HepG2 (cell line): ENCODE results near the gene ZNF48. TPM values are rescaled to one million over a fixed set of nuclear protein-coding genes. Genes with fewer than 3 reads are reported as not detected.

Experiments used
- ARID2 ChIP-seq: sonication (generic); formaldehyde crosslinking; IDR thresholded peaks from 2 replicates; pipeline ENCODE4 v1.8.1; 2022; ENCODE audit warnings: mild to moderate bottlenecking, missing genetic modification reagents, borderline replicate concordance
- ARNT ChIP-seq: fragments of 450-650 bp; IDR thresholded peaks from 2 replicates; pipeline ENCODE4 v1.6.1; 2017
- CBFB ChIP-seq: sonication (generic); formaldehyde crosslinking; IDR thresholded peaks from 2 replicates; pipeline ENCODE4 v1.4.0; 2020; ENCODE audit warnings: missing genetic modification reagents
- CENPT ChIP-seq: sonication (generic); formaldehyde crosslinking; IDR thresholded peaks from 2 replicates; pipeline ENCODE4 v1.8.0; 2022; ENCODE audit warnings: low read depth, mild to moderate bottlenecking, moderate library complexity, missing genetic modification reagents
- CREBL2 ChIP-seq: sonication (generic); formaldehyde crosslinking; IDR thresholded peaks from 2 replicates; pipeline ENCODE4 v1.8.1; 2023; ENCODE audit warnings: missing genetic modification reagents, mild to moderate bottlenecking, borderline replicate concordance
- DMAP1 ChIP-seq: IDR thresholded peaks from 2 replicates; pipeline ENCODE4 v1.6.1; 2016
- FOXK2 ChIP-seq: fragments of 450-650 bp; IDR thresholded peaks from 2 replicates; pipeline ENCODE4 v1.6.1; 2016
- HOXA3 ChIP-seq: sonication (generic); formaldehyde crosslinking; IDR thresholded peaks from 2 replicates; pipeline ENCODE4 v1.5.0; 2020; ENCODE audit warnings: missing genetic modification reagents
- IRF2 ChIP-seq: IDR thresholded peaks from 2 replicates; pipeline ENCODE4 v1.6.1; 2018; ENCODE audit warnings: missing genetic modification reagents, missing compliant biosample characterization
- KLF11 ChIP-seq: IDR thresholded peaks from 2 replicates; pipeline ENCODE4 v1.6.1; 2016; ENCODE audit warnings: missing compliant biosample characterization
- KLF6 ChIP-seq: IDR thresholded peaks from 2 replicates; pipeline ENCODE4 v1.8.0; 2016; ENCODE audit warnings: missing biosample characterization, missing genetic modification reagents
- MED1 ChIP-seq: sonication (generic); formaldehyde crosslinking; IDR thresholded peaks from 2 replicates; pipeline ENCODE4 v1.4.0; 2020; ENCODE audit warnings: missing genetic modification reagents
- MXD1 ChIP-seq: sonication (generic); formaldehyde crosslinking; IDR thresholded peaks from 2 replicates; pipeline ENCODE4 v1.4.0; 2020; ENCODE audit warnings: mild to moderate bottlenecking, missing genetic modification reagents
- NFATC3 ChIP-seq: sonication (generic); formaldehyde crosslinking; IDR thresholded peaks from 2 replicates; pipeline ENCODE4 v1.5.1; 2020; ENCODE audit warnings: mild to moderate bottlenecking, missing genetic modification reagents
- NKX3-1 ChIP-seq: sonication (generic); formaldehyde crosslinking; IDR thresholded peaks from 2 replicates; pipeline ENCODE4 v1.5.0; 2020; ENCODE audit warnings: missing genetic modification reagents
- NONO ChIP-seq, 2 experiments: fragments of 450-650 bp in 1 of 2; sonication (generic) in 1 of 2; formaldehyde crosslinking in 1 of 2; IDR thresholded peaks in 1 of 2; conservative IDR thresholded peaks in 1 of 2; 2 replicates each; pipeline versions ENCODE4 v1.6.1 to v1.8.0; 2017 to 2022; ENCODE audit warnings: mild to moderate bottlenecking in 1 of 2, missing genetic modification reagents in 1 of 2, moderate library complexity in 1 of 2
- RXRB ChIP-seq: IDR thresholded peaks from 2 replicates; pipeline ENCODE4 v1.6.1; 2016; ENCODE audit warnings: borderline replicate concordance, missing genetic modification reagents, missing compliant biosample characterization
- SKI ChIP-seq: fragments of 450-650 bp; IDR thresholded peaks from one replicate; pipeline ENCODE4 v1.6.1; 2018; ENCODE audit warnings: mild to moderate bottlenecking; ENCODE audit not compliant: partially characterized antibody
- SMYD3 ChIP-seq: sonication (generic); formaldehyde crosslinking; IDR thresholded peaks from 2 replicates; pipeline ENCODE4 v1.8.1; 2023; ENCODE audit warnings: mild to moderate bottlenecking, missing genetic modification reagents
- SP140L ChIP-seq: sonication (generic); formaldehyde crosslinking; IDR thresholded peaks from 2 replicates; pipeline ENCODE4 v1.4.0; 2020; ENCODE audit warnings: missing genetic modification reagents, borderline replicate concordance
- SYNCRIP ChIP-seq: fragments of 200-400 bp; formaldehyde crosslinking; IDR thresholded peaks from 2 replicates; pipeline ENCODE4 v1.6.1; 2018; ENCODE audit warnings: mild to moderate bottlenecking, low read depth, low read length; ENCODE audit not compliant: insufficient read depth
- YEATS4 ChIP-seq: sonication (generic); formaldehyde crosslinking; IDR thresholded peaks from 2 replicates; pipeline ENCODE4 v1.4.0; 2020; ENCODE audit warnings: missing genetic modification reagents, borderline replicate concordance
- ZNF20 ChIP-seq: sonication (generic); formaldehyde crosslinking; IDR thresholded peaks from 2 replicates; pipeline ENCODE4 v1.4.0; 2020; ENCODE audit warnings: mild to moderate bottlenecking, moderate library complexity, missing genetic modification reagents
- ZNF264 ChIP-seq: sonication (generic); formaldehyde crosslinking; IDR thresholded peaks from 2 replicates; pipeline ENCODE4 v1.4.0; 2020; ENCODE audit warnings: missing genetic modification reagents
- ZNF296 ChIP-seq: sonication (generic); formaldehyde crosslinking; conservative IDR thresholded peaks from 2 replicates; pipeline ENCODE4 v1.5.0; 2020; ENCODE audit warnings: mild to moderate bottlenecking, missing genetic modification reagents
- ZNF335 ChIP-seq: sonication (generic); formaldehyde crosslinking; IDR thresholded peaks from 2 replicates; pipeline ENCODE4 v1.4.0; 2020; ENCODE audit warnings: missing genetic modification reagents
- ZNF343 ChIP-seq: sonication (generic); formaldehyde crosslinking; IDR thresholded peaks from 2 replicates; pipeline ENCODE4 v1.4.0; 2020; ENCODE audit warnings: mild to moderate bottlenecking, missing genetic modification reagents
- ZNF362 ChIP-seq: sonication (generic); formaldehyde crosslinking; IDR thresholded peaks from 2 replicates; pipeline ENCODE4 v1.4.0; 2020; ENCODE audit warnings: missing genetic modification reagents, mild to moderate bottlenecking, borderline replicate concordance
- ZNF44 ChIP-seq: sonication (generic); formaldehyde crosslinking; IDR thresholded peaks from 2 replicates; pipeline ENCODE4 v1.5.1; 2020; ENCODE audit warnings: mild to moderate bottlenecking, missing genetic modification reagents
- ZNF510 ChIP-seq: sonication (generic); formaldehyde crosslinking; IDR thresholded peaks from 2 replicates; pipeline ENCODE4 v1.4.0; 2020; ENCODE audit warnings: low read depth, mild to moderate bottlenecking, missing genetic modification reagents
- ZNF607 ChIP-seq: sonication (generic); formaldehyde crosslinking; IDR thresholded peaks from 2 replicates; pipeline ENCODE4 v1.5.1; 2020; ENCODE audit warnings: missing genetic modification reagents, mild to moderate bottlenecking, borderline replicate concordance
- ZNF749 ChIP-seq: sonication (generic); formaldehyde crosslinking; IDR thresholded peaks from 2 replicates; pipeline ENCODE4 v1.8.0; 2022; ENCODE audit warnings: mild to moderate bottlenecking, missing genetic modification reagents, moderate library complexity, borderline replicate concordance
- polyA plus RNA-seq, 8 experiments: library from polyadenylated mRNA; depleted of rRNA in 3 of 8; stranded (reverse) in 7 of 8; unstranded in 1 of 8; fragments of >200 nt; fragmentation: Illumina TruSeq in 4 of 8; extraction: Trizol in 4 of 8; gene quantifications; 2 replicates each; pipeline versions ENCODE4 v1.2.1 to v1.2.3, GENCODE V29; 2011 to 2016; ENCODE audit warnings: low read depth in 4 of 8, missing spikeins in 1 of 8, mixed read lengths in 1 of 8; ENCODE audit not compliant: insufficient read depth in 1 of 8
- total RNA-seq, 5 experiments: library from RNA; depleted of rRNA; stranded (reverse); fragments of >200 nt; fragmentation: Illumina TruSeq; extraction: Trizol; gene quantifications; 2 replicates each; pipeline ENCODE4 v1.2.3, GENCODE V29; 2016; ENCODE audit warnings: low read depth in 1 of 5

ZNF48 gene
- total and polyA plus RNA-seq, 2 of the 13 experiments (the other 11 are each of a cell fraction or from before 2014, with no cell fraction given): 9.9 to 12.3 TPM

GRCh38 chr16:30407102-30407803, 12.0 kb downstream of the ZNF48 start, which contains the start of gene ZNF771 (continued):
- TF ChIP-seq ZNF264 (CRISPR knock-in tag) (0 out of 2 replicates have a peak, but pooled peaks have one; percentile 45), HOXA3 (CRISPR knock-in tag) (peak; percentile 68), SP140L (CRISPR knock-in tag) (0 out of 2 replicates have a peak, but pooled peaks have one; percentile 69), ZNF343 (CRISPR knock-in tag) (peak; percentile 93), YEATS4 (CRISPR knock-in tag) (peak; percentile 97), NKX3-1 (peak; percentile 57; the same call in 1 of the 2 replicates), DMAP1 (peak; percentile 99), ARID2 (peak; percentile 90; the same call in 1 of the 2 replicates), KLF6 (CRISPR knock-in tag) (peak; percentile 93), CREBL2 (CRISPR knock-in tag) (0 out of 2 replicates have a peak, but pooled peaks have one; percentile 20), ZNF44 (CRISPR knock-in tag) (peak; percentile 79; the same call in 1 of the 2 replicates), ZNF362 (CRISPR knock-in tag) (0 out of 2 replicates have a peak, but pooled peaks have one; percentile 43), CENPT (CRISPR knock-in tag) (no peak), MXD1 (CRISPR knock-in tag) (peak; percentile 98), ZNF296 (CRISPR knock-in tag) (peak; percentile 50; the same call in 1 of the 2 replicates), ZNF20 (CRISPR knock-in tag) (no peak), ZNF335 (CRISPR knock-in tag) (peak; percentile 75; the same call in 1 of the 2 replicates), MED1 (CRISPR knock-in tag) (peak; percentile 56; the same call in 1 of the 2 replicates), NONO (IDR thresholded peaks at IDR 0.05) (no peak), NONO (CRISPR knock-in tag; conservative IDR thresholded peaks at IDR 0.05) (peak; percentile 88), RXRB (CRISPR knock-in tag) (peak; percentile 68), FOXK2 (peak; percentile 20; the same call in 1 of the 2 replicates), SYNCRIP (no peak), KLF11 (CRISPR knock-in tag) (peak; percentile 97; the same call in 1 of the 2 replicates), SMYD3 (CRISPR knock-in tag) (peak; percentile 59; the same call in 1 of the 2 replicates), ZNF607 (CRISPR knock-in tag) (peak; percentile 93), ZNF749 (peak; percentile 51; the same call in 1 of the 2 replicates), ZNF510 (CRISPR knock-in tag) (peak; percentile 97; the same call in 1 of the 2 replicates), IRF2 (CRISPR knock-in tag) (peak; percentile 85), CBFB (CRISPR knock-in tag) (peak; percentile 49), ARNT (no peak), SKI (peak; percentile 43), NFATC3 (CRISPR knock-in tag) (peak; percentile 50; the same call in 1 of the 2 replicates)
